Measurements from ENCODE around the gene BICDL1. TPM values are rescaled to one million over a fixed set of nuclear protein-coding genes. Genes with fewer than 3 reads are reported as not detected.
"Not testable (repeated sequence)": the region's sequence is repeated elsewhere in the genome, so short reads cannot be mapped to it uniquely, and the experiment has no call there.

Gene BICDL1
- total RNA-seq, 1 donor: 0.27 TPM

GRCh38 chr12:119998471-119999245 is 9.6 kb downstream of the BICDL1 start:
- DNase-seq (ENCODE audit: low read depth in 2 of 3, low spot score in 2 of 3): no peak

- DNase-seq (ENCODE audit: low read depth in 2 of 3, low spot score in 2 of 3): no peak
These were observed 11.5 kb downstream of the BICDL1 start for GRCh38 chr12:120000556-120000955.

GRCh38 chr12:120006258-120006975 is 17.4 kb downstream of the BICDL1 start:
- no peak for DNase-seq (ENCODE audit: low read depth in 2 of 3, low spot score in 2 of 3)

GRCh38 chr12:120007272-120007671 is 18.2 kb downstream of the BICDL1 start:
- peak; percentile 34 to 88 (median 61) for DNase-seq (ENCODE audit: low read depth in 2 of 3, low spot score in 2 of 3)

GRCh38 chr12:120010661-120011230 is 21.7 kb downstream of the BICDL1 start:
- DNase-seq (ENCODE audit: low read depth in 2 of 3, low spot score in 2 of 3): no peak

- peak in 2 of 3 donors; percentile 3 to 76 for DNase-seq (ENCODE audit: low read depth in 2 of 3, low spot score in 2 of 3)
These were observed 23.1 kb downstream of the BICDL1 start for GRCh38 chr12:120012067-120012621.

- DNase-seq (ENCODE audit: low read depth in 2 of 3, low spot score in 2 of 3): peak in 2 of 3 donors; percentile 0 to 57
These were observed 24.8 kb downstream of the BICDL1 start for GRCh38 chr12:120013659-120014380.

GRCh38 chr12:120014381-120014735 is 25.3 kb downstream of the BICDL1 start:
- not testable (repeated sequence) for DNase-seq (ENCODE audit: low read depth in 2 of 3, low spot score in 2 of 3)

GRCh38 chr12:120015313-120015712 is 26.3 kb downstream of the BICDL1 start:
- no peak for DNase-seq (ENCODE audit: low read depth in 2 of 3, low spot score in 2 of 3)

- DNase-seq (ENCODE audit: low read depth in 2 of 3, low spot score in 2 of 3): not testable (repeated sequence)
These were observed 27.2 kb downstream of the BICDL1 start for GRCh38 chr12:120016199-120016598.

GRCh38 chr12:120019197-120019596 is 30.2 kb downstream of the BICDL1 start:
- DNase-seq (ENCODE audit: low read depth in 2 of 3, low spot score in 2 of 3): no peak

GRCh38 chr12:120019938-120020337 is 30.9 kb downstream of the BICDL1 start:
- no peak for DNase-seq (ENCODE audit: low read depth in 2 of 3, low spot score in 2 of 3)

GRCh38 chr12:120024193-120024592 is 35.2 kb downstream of the BICDL1 start:
- no peak for DNase-seq (ENCODE audit: low read depth in 2 of 3, low spot score in 2 of 3)

- no peak for DNase-seq (ENCODE audit: low read depth in 2 of 3, low spot score in 2 of 3)
These were observed 36.6 kb downstream of the BICDL1 start for GRCh38 chr12:120025640-120026039.

- DNase-seq (ENCODE audit: low read depth in 2 of 3, low spot score in 2 of 3): no peak
These were observed 43.2 kb downstream of the BICDL1 start for GRCh38 chr12:120032242-120032641.

GRCh38 chr12:120037851-120038250 is 48.8 kb downstream of the BICDL1 start:
- DNase-seq (ENCODE audit: low read depth in 2 of 3, low spot score in 2 of 3): no peak

GRCh38 chr12:120039711-120040110 is 50.7 kb downstream of the BICDL1 start:
- DNase-seq (ENCODE audit: low read depth in 2 of 3, low spot score in 2 of 3): no peak

GRCh38 chr12:120041386-120042231 is 52.6 kb downstream of the BICDL1 start:
- peak in 1 of 3 donors; percentile 25 for DNase-seq (ENCODE audit: low read depth in 2 of 3, low spot score in 2 of 3)

- not testable (repeated sequence) for DNase-seq (ENCODE audit: low read depth in 2 of 3, low spot score in 2 of 3)
These were observed 56.3 kb downstream of the BICDL1 start for GRCh38 chr12:120045367-120045766.

- no peak for DNase-seq (ENCODE audit: low read depth in 2 of 3, low spot score in 2 of 3)
These were observed 58.0 kb downstream of the BICDL1 start for GRCh38 chr12:120047072-120047471.
